Measurements from ENCODE around the gene PPARA.

PPARA gene

DNA sequence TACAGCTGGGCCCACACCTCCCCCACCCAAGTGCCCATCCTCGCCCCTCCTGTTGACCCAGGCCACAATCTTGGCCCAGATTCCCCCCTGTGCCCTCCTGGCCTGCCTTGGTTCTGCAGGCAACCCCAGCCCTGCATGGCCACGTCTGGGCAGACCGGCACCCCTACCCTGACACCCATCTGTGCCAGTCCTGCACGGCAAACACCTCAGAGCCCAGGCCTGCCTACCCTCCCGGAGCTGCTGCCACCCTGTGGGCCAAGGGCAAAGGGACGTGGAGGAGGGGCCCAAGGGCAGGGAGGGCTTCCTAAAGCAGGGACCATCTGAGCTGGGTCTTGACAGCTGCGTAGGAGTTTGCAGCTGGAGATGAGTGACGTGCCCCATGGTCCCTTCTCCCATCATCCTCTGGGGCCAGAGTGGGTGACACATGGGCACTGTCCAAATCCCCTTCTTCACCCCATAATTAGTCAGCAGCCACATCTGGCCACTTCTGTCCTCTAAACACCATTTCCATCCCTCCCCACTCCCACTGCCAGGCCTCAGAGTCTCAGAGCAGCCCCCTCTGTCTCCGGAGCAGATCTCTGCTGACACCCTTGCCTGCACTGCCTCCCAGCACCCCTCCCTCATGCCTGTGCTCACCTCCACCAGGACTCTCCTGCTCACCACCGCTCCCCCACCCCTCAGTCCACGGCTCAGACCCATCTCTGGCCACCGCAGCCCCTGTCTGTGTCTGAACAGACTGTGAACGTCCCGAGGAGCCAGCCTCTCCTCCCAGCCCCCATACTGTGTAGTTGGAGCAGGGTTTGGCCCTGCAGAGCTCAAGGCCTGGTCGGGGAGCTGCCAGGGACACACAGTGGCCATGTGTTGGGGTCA lies 35.6 kb upstream of the PPARA start:
- DNase-seq: no peak

DNA sequence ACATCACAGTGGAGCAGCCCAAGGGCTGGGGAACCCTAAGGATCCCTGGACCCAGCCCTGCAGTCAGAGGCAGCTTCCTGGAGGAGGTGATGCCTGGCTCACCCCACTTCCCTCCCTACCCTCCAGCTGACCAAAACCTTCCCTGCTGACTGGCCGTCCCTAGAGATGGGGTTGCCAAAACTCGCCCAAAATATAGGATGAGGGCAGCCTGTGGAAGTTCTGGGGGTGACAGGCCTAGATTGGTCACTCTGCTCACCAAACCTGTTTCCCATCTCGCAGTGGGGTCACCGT lies 35.0 kb upstream of the PPARA start:
- no peak for DNase-seq

DNA sequence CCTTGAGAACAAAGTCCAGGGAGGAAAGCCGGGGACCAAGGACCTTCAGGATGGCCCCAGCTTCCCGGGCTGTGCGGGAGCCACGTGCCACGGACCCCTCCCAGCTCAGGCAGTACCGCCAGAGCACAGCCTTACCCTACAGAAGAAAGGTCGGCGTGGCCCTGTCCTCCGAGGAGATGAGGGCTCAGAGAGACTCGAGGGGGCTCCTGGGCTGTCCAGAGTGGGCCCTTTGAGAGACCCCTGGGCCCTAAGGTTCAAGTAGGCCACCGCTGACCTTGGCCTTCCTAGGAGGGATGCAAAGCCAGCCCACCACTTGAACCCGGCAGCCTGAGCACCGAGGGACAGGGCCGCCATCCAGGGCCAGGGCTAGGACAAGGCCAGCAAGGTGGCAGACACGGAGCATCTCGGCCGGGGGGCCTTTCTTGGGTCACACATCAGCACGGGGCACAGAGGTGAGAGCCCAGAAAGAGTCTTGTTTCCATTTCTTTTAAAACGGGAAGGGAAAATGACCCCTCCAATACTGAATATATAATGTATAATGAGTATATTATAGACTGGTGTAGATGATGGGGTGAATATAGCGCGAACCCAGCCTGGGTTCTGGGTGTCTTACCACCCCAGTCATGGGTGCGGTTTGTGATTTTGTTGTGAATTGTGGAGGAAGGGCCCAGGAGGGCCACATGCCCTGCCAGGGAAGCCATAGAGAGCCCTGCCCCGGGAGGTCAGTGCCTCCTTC lies 34.4 kb upstream of the PPARA start:
- no peak for DNase-seq

DNA sequence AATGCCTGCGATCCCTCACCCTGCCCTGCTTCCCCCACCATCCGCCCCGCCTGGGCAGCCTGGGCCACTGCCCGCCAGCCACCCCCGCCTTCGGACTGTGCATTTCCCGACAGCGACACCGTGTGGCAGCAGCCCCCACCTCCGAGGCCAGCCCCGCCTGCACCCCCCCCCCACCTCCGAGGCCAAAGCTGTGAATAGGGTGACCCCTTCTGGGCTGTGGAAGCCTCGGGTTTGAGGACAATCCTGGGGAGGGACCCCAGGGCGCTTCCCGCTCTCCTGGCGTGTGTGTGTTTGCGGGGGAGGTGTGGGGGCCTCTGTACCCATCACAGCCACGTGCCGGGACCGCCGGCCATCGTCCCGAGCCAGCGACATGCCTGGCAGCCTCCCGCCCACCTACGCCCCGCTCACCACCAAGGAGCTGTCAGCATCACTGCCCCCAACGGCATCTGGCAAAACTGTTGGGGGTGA lies 33.8 kb upstream of the PPARA start:
- peak; percentile 87 for DNase-seq

DNA sequence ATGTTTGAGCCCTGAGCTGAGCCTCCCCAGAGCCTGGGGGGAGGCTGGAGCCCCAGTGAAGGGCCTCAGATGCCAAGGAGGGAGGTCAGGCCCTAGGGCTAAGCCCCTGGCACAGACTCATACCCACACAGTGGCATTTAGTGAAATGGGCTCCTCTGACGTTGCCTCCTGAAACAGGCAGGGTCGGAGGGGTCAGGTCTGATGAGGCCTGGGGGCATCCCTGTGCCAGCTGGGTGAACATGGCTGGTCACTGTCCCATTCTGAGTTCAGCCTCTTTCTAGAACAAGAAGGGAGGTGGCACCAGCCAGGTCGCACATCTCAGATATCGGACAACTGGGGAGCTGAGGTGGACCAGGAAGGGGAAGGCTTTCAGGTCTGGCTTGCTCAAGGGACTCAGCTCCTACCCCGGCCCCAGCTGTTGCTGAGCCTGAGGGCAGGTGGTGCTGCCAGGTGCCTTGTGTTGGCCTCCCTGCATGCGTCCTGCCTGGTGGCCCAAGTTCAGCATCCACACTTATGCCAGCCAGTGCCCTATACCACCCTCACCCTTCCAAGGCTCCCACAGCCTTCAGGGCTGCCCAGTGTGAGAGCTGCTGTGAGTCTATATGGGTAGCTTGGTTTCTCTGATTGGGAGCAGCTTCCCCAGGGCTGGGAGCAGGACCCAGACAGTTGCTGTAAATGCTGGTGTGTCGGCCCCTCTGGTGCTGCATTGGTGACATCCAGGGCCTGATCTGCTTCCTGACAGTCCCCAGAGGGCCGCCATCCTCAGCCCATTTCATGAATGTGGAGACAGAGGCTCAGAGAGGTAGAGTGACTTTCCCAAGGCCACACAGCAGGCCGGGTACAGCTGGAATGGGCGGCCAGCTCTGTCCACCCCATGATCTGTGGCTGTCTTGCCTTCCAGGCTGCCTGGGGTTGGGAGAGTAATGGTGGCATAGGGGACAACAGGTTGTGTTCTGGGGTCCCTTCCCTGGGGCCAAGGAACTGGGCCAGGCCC lies 32.8 kb upstream of the PPARA start:
- no peak for DNase-seq

DNA sequence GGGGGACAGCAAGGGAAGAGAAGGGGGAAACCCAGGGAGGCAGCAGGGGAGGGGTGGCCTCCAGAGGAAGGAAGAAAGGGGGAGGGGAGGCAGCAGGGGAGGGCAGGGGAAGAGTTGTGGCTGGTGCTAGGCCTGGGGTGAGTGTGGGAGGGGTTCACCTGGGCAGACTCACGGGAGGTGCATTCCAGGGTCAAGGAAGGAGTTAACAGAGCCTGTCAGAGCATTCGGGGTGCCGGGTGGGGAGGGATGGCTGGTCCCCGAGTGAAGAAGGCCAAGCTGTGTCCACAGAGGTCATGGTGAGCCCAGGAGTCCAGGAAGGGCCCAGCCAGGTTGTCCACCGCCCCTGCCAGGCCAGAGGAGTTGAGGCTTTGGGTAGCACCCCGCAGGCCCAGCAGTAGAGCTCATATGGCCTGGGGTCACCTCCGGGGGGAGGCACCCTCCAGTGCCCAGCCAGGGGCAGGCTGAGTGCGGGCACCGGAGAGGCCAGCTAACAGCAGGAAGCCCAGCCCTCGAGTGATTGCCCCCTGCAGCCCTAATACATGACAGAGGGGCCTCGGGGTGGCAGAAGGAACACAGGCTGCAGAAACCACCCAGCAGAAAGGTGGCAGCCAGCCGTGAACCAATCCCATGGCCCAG lies 31.1 kb upstream of the PPARA start:
- DNase-seq: no peak

DNA sequence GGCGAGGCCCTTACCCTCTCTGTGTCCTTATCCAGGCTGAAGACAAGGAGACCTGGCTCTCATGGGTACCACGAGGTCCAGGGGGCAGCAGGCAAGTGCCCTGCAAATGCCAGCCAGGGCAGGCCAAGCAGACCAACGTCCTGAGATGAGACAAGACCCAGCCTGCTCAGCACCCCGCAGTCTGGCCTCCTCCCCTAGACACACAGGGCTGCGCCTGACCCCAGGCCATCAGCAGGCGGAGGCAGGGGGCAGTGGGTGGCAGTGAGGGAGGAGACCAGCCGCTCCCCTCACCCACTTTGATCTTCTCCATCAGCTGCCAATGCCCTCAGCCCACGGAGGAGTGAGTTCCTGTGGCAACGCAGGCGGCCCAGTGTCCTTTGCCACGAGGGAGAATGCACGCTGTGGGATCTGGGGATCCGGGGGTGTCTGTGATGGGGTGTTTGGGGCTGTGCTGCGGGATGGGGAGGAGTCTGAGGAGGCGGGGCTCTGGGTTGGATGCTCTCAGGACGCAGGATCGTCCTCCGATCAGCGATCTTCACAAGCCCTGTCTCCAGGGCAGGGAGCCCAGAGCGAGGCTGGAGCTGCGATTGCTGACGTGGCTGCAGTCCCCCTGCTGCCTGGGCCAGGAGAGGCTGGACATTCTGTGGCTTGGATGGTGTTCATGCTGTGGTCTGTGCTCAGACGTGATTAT lies 30.5 kb upstream of the PPARA start:
- DNase-seq: no peak

DNA sequence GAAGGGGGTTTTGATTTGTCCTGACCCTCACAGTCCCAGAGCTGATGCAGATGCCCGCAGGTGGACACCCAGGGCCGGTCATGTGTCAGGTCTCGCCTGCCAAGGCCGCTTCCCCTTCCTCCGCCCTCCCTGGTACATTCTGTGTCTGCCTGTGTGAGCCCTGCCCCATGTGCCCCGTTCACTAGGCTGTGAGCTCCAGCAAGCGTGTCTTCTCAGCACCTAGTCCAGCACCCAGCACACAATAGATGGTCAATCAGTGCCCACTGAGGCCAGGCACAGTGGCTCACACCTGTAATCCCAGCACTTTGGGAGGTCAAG lies 29.9 kb upstream of the PPARA start:
- no peak for DNase-seq

DNA sequence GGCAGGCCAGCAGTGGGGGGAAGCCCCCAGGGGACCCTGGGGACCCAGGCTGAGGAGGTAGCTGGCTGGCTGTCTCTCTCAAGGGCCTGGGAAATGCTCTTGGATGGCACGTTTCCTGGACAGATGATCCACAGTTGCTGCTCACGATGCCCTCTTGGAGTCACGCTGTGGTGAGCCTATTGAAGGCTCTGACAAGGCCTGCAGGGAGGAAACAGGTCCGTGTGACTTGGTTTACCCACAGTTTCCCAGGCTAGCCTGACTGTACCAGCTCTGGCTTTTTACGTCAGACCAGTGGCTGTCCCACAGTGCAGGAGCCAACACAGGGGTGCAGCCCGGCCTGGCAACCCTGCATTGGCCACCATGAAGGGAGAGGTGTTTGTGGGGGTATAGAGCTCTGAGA lies 29.2 kb upstream of the PPARA start:
- DNase-seq: no peak

DNA sequence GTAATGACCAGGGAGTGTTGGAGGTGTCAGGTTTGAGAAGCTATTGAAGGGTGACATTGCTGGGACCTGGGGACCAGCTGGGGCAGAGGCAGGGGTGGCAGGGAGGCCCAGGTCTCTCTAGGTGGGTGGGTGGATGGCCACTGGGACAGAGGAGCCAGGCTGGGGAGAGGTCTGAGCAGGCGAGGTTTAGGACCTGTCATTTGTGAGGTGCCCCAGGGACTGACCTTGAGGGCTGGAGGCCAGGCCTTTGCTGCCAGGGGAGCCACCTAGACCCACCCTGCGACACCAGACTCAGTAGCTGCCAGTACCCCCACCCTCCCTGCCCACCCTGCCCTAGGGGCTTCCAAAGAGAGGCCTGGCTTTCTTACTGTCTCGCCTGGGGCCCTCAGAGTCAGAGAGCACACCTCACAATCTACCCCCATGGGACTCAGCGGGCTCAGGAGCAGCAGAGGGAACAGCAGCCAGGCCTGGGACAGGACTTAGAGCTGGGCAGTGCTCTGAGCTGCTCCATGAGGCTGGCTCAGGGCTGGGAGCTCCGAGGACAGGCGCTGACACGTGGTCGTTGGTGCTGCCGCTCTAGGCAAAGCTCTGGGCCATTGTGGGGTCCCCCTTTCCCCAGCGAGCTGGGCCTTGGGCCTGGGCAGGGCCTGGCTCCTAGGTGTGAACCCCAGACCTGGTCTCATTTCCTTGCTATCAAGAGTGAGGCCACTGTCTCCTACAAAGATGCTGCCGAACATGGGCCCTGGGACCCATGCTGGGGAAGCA lies 28.6 kb upstream of the PPARA start:
- DNase-seq: no peak

DNA sequence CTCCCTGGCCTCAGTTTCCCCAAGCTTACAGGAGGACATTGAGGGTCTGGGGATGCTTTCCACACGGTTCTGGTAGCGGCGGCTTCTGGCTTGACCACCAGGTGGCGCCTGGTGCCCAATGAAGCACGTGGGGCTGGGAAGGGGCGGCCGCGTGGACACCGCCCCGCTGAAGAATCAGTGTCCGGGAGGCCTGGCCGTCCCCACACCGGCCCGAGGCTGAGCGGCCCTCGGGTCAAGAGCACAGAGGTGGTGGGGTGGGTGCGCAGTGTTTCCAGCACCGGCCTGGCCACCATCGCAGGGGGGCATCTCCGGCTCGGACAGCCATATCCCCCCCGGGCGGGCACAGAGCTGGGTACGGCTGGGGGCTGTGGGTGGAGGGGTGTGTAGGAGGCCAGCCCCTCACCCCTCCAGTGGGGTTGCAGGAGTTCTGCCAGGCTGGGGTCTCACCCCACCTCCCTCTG lies 27.8 kb upstream of the PPARA start:
- peak; percentile 68 for DNase-seq

DNA sequence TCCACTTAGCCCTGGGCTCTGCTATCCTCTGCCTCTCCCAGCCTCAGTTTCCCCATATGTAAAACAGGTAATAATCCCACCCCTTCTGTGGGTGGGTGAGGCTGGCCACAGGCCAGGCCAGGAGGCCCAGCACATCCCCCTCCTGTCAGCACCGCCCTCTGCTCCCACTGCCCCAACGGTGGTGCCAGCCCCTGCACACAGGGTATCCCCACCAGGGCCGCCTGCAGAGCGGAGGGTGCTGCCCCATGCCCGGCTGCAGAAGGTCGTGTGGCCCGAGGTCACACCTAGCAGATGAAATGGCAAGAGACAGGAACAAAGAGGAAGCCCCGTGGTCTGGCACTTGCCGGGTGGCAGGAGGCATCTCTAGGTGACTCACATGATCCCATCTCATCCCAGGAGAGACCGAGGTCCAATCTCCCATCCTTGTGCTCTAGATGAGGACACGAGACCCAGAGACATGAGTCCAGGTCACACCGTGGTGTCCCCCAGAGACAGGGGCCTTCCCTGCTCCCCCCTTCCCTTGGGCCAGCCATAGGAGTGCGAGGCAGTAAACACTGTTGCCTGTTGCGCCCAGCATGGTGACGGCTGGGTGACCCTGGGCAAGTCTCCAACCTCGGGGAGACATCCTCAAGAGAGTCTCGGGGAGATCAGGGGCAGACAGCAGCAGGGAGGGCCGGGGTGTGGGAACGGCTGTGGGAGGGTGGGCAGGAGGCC lies 27.2 kb upstream of the PPARA start:
- no peak for DNase-seq

DNA sequence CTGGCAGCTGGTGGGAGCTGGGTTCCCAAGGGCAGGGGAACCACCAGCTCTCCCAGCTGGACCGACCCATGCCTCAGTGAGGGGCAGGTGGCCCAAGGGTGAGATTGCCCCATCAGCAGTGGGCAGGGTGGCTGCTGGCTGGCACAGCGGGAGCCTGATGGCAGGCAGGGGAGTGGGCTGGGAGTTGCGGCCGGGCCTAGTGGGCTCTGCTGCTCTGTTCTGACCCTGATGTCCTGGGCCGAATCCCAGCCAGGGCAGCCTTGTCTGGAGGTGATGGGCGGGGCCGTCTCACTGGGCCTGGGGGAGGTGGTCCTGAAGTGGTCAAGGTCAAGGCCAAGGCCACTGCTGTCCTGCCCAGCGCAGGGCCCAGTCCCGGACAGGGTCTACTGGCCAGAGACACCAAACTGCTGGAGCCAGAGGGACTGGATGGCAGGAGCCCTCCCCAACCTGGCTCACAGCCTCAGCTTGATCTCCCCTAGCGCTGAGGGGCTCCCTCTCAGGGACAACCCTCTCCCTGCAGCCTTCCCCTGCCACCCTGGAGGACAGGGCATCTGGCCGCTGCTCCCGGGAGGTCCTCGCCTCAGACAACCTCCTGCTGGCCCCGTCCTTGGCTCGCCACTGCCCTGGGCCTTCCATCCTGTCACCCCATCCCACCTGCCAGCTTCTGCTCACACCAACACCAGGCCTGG lies 26.5 kb upstream of the PPARA start:
- no peak for DNase-seq

DNA sequence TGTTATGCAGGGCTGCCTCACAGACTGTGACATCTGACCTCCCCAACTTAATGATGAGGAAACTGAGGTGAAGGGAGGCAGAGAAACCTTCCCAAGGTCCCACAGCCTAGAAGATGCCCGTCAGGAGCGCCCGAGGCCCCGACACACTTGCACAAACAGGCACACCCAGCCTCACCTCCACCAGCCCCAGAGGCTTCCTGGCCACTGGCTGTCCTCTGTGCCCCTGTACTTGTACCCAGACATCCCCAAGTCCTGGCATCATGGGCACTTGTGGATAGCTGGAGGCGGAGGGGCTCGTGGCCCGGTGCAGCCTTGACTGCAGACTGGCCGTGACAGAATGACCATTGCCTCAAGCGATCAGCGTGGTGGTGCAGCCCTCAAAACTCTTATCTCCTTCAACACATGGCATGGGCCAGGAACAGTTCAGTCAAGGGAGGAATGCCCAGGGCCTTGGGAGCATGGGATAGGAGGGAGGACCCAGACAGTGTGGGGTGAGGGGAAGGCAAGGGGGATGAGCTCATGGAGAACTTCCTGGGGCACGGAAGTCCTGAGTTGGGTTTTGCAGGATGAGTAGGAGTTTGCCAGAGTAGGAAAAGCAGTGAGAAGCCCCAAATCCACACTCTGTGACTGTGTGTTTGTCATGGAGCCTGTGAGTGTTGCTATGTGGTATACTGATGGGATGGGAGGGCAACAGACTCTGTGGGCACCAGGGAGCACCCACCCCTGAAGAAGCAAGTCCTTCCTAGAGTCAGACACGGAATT lies 25.8 kb upstream of the PPARA start:
- DNase-seq: no peak

DNA sequence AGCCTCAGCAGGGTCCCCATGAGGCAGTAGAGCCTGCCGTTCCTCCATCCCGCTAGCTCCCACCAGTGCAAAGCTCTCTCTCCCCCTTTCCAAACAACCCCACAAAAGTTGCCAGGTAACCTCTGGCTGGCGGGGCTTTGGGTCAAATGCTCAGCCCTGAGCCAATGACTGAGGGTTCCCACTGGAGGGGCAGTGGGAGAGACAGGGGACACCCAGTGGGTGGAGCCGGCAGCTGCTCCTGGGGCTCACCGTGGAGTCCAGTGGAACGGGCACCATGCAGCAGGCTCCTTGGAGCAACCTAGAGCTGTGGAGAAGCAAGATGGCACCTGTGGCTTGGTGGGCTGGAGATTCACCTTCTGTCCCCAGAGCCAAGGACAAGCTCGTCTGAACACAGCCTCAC lies 25.0 kb upstream of the PPARA start:
- no peak for DNase-seq

DNA sequence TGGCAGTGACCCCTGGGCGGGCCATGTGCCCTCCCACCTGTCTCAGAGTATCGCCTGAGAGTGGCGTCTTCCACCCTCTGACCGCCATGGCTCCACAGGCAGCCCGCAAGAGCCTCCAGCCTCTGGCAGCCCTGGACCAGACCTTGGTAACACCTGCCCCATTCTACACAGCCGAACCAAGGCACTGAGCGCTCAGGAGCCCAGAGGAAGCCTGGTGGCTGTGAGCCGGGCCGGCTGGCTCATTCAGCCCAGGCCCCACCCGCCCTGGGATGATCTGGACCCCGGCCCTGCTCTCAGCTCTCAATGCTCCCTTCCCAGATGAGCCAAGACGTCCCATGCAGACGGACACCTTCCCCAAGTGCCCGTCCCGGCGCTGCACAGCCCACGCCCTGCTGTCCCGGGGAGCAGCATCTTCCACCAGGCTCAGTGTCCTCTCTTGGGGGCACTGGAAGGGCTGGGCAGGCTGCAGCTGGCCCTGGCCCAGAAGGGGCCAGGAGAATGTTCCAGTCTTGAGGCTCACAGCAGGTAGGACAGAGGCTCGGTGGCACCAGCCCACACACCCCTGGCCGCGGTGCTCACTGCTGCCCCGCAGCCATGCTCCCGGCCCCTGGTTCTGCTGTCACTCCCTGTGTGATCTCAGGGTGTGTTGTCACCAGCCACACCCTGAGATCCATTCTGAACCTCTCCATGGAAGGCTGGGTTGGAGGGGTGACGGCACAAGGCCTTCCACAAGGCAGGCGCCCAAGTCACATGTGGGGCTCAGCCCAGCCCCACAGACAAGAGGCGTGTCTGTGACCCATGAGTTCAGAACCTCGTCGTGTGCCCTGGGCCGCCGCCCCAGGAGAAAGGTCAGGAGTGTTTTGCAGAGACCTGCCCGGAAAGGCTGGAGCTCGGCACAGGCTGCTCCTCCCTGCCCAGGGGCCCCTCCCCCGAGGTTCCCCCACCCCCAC lies 24.2 kb upstream of the PPARA start:
- no peak for DNase-seq

DNA sequence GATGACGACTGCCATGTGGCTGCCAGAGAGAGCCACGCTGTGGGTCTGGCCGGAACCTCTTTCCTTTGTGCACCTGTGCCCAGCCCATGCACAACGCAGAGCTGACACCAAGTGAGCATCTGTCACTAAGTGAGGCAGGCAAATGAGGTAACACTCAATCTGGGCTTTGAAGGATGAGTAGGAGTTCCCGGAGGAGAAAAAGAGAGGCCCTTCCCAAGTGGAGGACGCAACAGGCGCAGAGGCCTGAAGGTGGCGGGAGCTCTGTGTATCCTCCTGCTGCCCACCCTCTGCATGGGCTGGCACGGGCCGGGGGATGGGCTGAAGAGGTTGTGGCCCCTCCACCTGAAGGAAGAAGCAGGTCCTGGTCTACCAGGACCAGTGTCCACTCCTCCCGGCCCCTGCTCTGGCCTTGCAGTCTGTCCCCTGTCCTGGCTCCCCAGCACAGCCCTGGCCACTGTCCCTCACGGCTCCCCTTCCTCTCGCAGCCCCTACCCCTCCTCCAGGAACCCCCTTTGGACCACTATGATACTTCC lies 23.4 kb upstream of the PPARA start:
- no peak for DNase-seq

DNA sequence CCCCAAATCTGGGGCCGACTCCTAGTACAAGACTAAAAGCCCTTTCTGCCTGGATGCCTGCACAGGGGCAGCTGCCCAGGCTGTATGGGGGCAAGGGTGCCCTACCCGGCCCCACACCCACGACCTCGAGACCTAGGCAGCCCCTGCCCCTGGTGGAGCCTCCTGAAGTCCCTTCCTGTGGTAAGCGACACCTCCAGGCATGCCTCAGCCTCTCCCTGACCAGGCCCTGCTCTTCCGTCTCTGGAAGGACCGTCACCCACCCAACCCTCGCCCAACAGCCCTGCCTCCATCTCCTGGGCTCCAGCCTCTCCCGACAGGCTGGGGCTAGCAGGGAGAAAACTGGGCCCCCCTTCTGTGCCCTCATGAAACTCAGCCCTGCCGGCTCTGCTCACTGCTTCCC lies 22.8 kb upstream of the PPARA start:
- DNase-seq: no peak

Measured in CD4-positive, alpha-beta T cell treated with Interleukin-21 for 1 hour (primary cell).